AG04449 (cell line): ENCODE measurements around the gene KCNK13.
"Not testable (repeated sequence)": the region's sequence is repeated elsewhere in the genome, so short reads cannot be mapped to it uniquely, and the experiment has no call there.

ENCODE experiments used
- CTCF ChIA-PET: fragments of 350-600 bp; formaldehyde crosslinking; extraction: SDS; loops from one replicate; lab custom pipeline; 2021; ENCODE audit warnings: antibody characterized with exemption; lab: Yijun Ruan, JAX
- POLR2A ChIA-PET: fragments of 400-600, 350-600 bp; formaldehyde crosslinking; extraction: SDS; loops from one replicate; lab custom pipeline; 2020; ENCODE audit warnings: antibody characterized with exemption, inconsistent platforms; lab: Yijun Ruan, JAX
- DNase-seq: peaks from one replicate; pipeline ENCODE4 v3.0.0-alpha.2; 2010; ENCODE audit warnings: low read depth, low spot score
- H3K4me3 ChIP-seq: 2 replicates; pipeline ENCODE4 v1.5.1; 2011; ENCODE audit warnings: low read depth, mild to moderate bottlenecking, control low read depth, low read length
- CTCF ChIP-seq: IDR thresholded peaks from one replicate; pipeline ENCODE4 v1.5.1; 2011; ENCODE audit warnings: mild to moderate bottlenecking, moderate library complexity, low read length, control low read depth, inconsistent platforms; ENCODE audit not compliant: insufficient read depth; ENCODE audit errors: missing control alignments

The KCNK13 gene

GRCh38 chr14:90198541-90199060, 136.8 kb downstream of the KCNK13 start:
- no peak for TF ChIP-seq CTCF
- DNase-seq = no peak
- ChIA-PET CTCF (no interaction called here), POLR2A (no interaction called here)
- no peak overlapping the region for H3K4me3 ChIP-seq

- H3K4me3 ChIP-seq, DNase-seq, CTCF ChIA-PET, POLR2A ChIA-PET: not testable (repeated sequence)
Measured at GRCh38 chr14:90200546-90200945, 138.8 kb downstream of the KCNK13 start.

GRCh38 chr14:90201344-90201743, 139.6 kb downstream of the KCNK13 start:
- TF ChIP-seq CTCF = no peak
- ChIA-PET POLR2A (no interaction called here), CTCF (no interaction called here)
- DNase-seq = no peak
- no peak overlapping the region for H3K4me3 ChIP-seq

- POLR2A ChIA-PET = no interaction called here
- no peak overlapping the region for H3K4me3 ChIP-seq
- no peak for DNase-seq
- TF ChIP-seq CTCF = no peak
- CTCF ChIA-PET = no interaction called here
Measured at GRCh38 chr14:90204516-90204915, 142.7 kb downstream of the KCNK13 start.

- no peak for DNase-seq
- H3K4me3 ChIP-seq = no peak overlapping the region
- TF ChIP-seq CTCF = no peak
- CTCF ChIA-PET = no interaction called here
- POLR2A ChIA-PET = no interaction called here
Measured at GRCh38 chr14:90213099-90213748, 151.4 kb downstream of the KCNK13 start.

GRCh38 chr14:90228478-90228877, 166.7 kb downstream of the KCNK13 start:
- POLR2A ChIA-PET = no interaction called here
- no peak for DNase-seq
- no peak overlapping the region for H3K4me3 ChIP-seq
- no peak for TF ChIP-seq CTCF
- CTCF ChIA-PET = no interaction called here

- DNase-seq = not testable (repeated sequence)
Measured at GRCh38 chr14:90229942-90230341, 168.1 kb downstream of the KCNK13 start.

More at GRCh38 chr14:90229942-90230341, 168.1 kb downstream of the KCNK13 start:
- H3K4me3 ChIP-seq, POLR2A ChIA-PET: not testable (repeated sequence)
- CTCF ChIA-PET = interaction anchor here (13.0 kb wide), 1 partner anchor 255 kb away, joined by 347 read pairs; no protein-coding TSS in a partner anchor
